SK-N-SH treated with all-trans-retinoic acid at 6 μM for 48 hours (cell line): ENCODE data around the gene ADPRHL1.

ENCODE experiments used
- ARNTL ChIP-seq: fragments of 450-650 bp; formaldehyde crosslinking; IDR thresholded peaks from 2 replicates; pipeline ENCODE4 v1.5.0; 2020; ENCODE audit warnings: low read depth, mild to moderate bottlenecking, moderate library complexity, borderline replicate concordance
- ESRRG ChIP-seq: fragments of 250-450 bp; sonication (Bioruptor Pico); IDR thresholded peaks from 2 replicates; pipeline ENCODE4 v1.6.1; 2021; ENCODE audit warnings: mild to moderate bottlenecking
- ISL1 ChIP-seq: fragments of 250-450 bp; sonication (Bioruptor Pico); IDR thresholded peaks from 2 replicates; pipeline ENCODE4 v2.1.2; 2022; ENCODE audit warnings: mild to moderate bottlenecking, moderate library complexity
- OSR1 ChIP-seq: fragments of 250-450 bp; sonication (Bioruptor Pico); IDR thresholded peaks from 2 replicates; pipeline ENCODE4 v1.8.0; 2022; ENCODE audit warnings: moderate library complexity, mild to moderate bottlenecking, inconsistent platforms
- PATZ1 ChIP-seq: fragments of 250-450 bp; sonication (Bioruptor Pico); IDR thresholded peaks from 2 replicates; pipeline ENCODE4 v1.8.0; 2020; ENCODE audit warnings: mild to moderate bottlenecking, moderate library complexity, borderline replicate concordance
- TSHZ2 ChIP-seq: fragments of 250-450 bp; sonication (Bioruptor Pico); IDR thresholded peaks from 2 replicates; pipeline ENCODE4 v1.5.0; 2020; ENCODE audit warnings: mild to moderate bottlenecking, moderate library complexity
- ZFP3 ChIP-seq: fragments of 250-450 bp; sonication (Bioruptor Pico); IDR thresholded peaks from 2 replicates; pipeline ENCODE4 v1.5.0; 2020; ENCODE audit warnings: mild to moderate bottlenecking, moderate library complexity
- ZNF8 ChIP-seq: fragments of 450-650 bp; formaldehyde crosslinking; IDR thresholded peaks from 2 replicates; pipeline ENCODE4 v1.5.0; 2020; ENCODE audit warnings: mild to moderate bottlenecking, moderate library complexity

DNA sequence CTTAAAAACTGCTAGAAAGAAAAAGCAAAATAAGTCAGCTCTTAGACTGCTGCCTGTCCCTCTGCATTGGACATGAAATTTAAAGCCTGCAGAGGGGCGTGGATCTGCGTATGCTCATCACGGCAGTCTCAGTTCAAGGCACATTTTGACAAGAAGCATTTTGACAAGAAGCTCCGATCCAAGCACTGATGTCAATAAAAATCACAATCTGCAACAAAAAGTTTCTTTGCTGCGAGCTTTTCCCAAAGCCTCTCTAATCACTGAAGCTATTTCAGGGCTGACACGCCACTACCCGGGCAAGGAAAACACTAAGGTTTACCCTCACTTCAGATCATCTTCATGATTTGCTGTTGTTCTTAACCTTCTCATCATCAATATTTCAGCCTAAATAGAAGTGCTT lies 29.8 kb upstream of the ADPRHL1 start:
- no peak for TF ChIP-seq ZNF8 (CRISPR knock-in tag)
- TF ChIP-seq ESRRG (CRISPR knock-in tag), result no peak
- TF ChIP-seq PATZ1 (CRISPR knock-in tag), result no peak
- TF ChIP-seq ZFP3, result no peak
- no peak for TF ChIP-seq ARNTL (CRISPR knock-in tag)
- TF ChIP-seq ISL1, result no peak
- no peak for TF ChIP-seq OSR1 (CRISPR knock-in tag)
- TF ChIP-seq TSHZ2 (CRISPR knock-in tag), result no peak
